ENCODE measurements around the gene RND3.

DNA sequence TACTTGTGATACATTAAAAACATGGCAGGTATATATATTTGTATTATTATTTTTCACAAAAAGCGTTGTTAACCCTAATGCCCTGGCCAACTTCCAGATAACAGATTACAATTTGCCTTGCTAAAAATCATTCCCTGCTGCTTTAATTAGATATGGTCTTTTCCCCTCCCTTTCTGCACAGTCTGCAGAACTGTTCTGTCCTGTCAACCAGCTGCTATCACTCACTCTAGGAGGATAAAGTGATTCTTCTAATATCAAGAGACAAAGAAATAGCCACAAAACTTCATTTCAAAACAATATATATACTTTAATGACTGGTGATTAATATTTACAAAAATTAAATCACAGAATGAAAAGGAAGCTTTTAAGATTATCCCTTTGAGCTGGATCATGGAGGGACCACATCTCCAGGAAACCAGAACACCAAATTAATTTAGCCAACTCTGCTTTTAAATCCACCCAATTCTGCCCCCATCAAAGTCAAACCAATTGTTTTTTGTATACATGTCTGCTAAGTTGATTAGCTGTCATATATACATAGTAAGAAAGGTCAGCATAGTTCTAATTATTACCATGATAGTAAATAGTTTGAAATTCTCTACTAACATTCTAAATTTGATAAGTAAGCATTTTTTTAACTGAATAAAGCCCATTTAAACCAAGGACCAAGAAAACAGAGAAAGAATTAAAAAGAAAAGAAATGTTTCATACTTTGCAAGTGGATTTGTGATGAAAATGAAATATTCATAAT is 55.7 kb downstream of the RND3 start:
- no peak for TF ChIP-seq CTCF (IDR thresholded peaks at IDR 0.05)
- no peak for TF ChIP-seq POLR2A (IDR thresholded peaks at IDR 0.05)

Measured in tibial nerve (tissue), 3 donors.